ENCODE measurements around the gene HSPA12A.

HSPA12A gene

DNA sequence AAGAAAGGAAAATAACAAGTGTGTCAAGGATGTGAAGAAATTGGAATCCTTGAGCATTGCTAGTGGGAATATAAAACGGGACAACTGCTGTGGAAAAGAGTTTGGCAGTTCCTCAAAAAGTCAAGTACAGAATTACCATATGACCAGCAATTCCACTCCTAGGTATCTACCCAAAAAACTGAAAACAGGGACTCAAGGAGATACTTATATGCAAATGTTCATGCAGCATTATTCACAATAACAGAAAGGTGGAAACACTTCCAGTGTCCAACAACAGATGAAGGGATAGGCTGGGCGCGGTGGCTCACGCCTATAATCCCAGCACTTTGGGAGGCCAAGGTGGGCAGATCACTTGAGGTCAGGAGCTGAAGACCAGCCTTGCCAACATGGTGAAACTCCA, 33.5 kb downstream of the HSPA12A start:
- no peak for TF ChIP-seq RAD21 (IDR thresholded peaks at IDR 0.05; ENCODE audit: low read depth)
- no peak for TF ChIP-seq CREB1 (IDR thresholded peaks at IDR 0.05; ENCODE audit: low read depth)
- no peak for TF ChIP-seq TAF1 (IDR thresholded peaks at IDR 0.05; ENCODE audit: low read depth)
- TF ChIP-seq, protein P1, sequence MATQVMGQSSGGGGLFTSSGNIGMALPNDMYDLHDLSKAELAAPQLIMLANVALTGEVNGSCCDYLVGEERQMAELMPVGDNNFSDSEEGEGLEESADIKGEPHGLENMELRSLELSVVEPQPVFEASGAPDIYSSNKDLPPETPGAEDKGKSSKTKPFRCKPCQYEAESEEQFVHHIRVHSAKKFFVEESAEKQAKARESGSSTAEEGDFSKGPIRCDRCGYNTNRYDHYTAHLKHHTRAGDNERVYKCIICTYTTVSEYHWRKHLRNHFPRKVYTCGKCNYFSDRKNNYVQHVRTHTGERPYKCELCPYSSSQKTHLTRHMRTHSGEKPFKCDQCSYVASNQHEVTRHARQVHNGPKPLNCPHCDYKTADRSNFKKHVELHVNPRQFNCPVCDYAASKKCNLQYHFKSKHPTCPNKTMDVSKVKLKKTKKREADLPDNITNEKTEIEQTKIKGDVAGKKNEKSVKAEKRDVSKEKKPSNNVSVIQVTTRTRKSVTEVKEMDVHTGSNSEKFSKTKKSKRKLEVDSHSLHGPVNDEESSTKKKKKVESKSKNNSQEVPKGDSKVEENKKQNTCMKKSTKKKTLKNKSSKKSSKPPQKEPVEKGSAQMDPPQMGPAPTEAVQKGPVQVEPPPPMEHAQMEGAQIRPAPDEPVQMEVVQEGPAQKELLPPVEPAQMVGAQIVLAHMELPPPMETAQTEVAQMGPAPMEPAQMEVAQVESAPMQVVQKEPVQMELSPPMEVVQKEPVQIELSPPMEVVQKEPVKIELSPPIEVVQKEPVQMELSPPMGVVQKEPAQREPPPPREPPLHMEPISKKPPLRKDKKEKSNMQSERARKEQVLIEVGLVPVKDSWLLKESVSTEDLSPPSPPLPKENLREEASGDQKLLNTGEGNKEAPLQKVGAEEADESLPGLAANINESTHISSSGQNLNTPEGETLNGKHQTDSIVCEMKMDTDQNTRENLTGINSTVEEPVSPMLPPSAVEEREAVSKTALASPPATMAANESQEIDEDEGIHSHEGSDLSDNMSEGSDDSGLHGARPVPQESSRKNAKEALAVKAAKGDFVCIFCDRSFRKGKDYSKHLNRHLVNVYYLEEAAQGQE (IDR thresholded peaks at IDR 0.05; ENCODE audit: low read depth), result no peak
- TF ChIP-seq NFIC (IDR thresholded peaks at IDR 0.05), result no peak
- no peak for TF ChIP-seq YY1 (IDR thresholded peaks at IDR 0.05; ENCODE audit: low read depth)
- TF ChIP-seq TEAD4 (IDR thresholded peaks at IDR 0.05), result no peak
- TF ChIP-seq CEBPB (IDR thresholded peaks at IDR 0.05), result no peak
- no peak for TF ChIP-seq TCF12 (IDR thresholded peaks at IDR 0.05; ENCODE audit: low read depth)
- TF ChIP-seq, protein P2, sequence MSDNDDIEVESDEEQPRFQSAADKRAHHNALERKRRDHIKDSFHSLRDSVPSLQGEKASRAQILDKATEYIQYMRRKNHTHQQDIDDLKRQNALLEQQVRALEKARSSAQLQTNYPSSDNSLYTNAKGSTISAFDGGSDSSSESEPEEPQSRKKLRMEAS (IDR thresholded peaks at IDR 0.05), result no peak

DNA sequence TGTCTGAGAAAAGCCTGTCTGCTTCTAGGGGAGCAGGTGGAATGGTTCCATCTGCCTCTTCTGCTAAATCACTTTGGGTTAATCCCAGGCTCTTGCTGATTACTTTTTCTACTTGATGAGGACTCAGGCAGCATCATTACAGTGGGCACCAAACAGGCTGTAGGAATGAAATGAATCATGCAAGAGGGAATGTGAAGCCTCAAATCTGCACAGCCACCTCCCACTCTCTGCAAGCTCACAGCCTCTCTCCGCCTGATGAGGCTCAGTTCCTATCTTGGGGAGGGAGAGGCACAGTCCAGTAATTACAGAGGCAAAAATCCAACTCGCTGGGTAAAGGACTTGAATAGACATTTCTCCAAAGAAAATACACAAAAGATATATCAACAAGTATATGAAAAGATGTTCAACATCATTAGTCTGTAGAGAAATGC, 34.0 kb downstream of the HSPA12A start:
- no peak for TF ChIP-seq YY1 (IDR thresholded peaks at IDR 0.05; ENCODE audit: low read depth)
- no peak for TF ChIP-seq EGR1 (IDR thresholded peaks at IDR 0.05)
- no peak for TF ChIP-seq RAD21 (IDR thresholded peaks at IDR 0.05; ENCODE audit: low read depth)
- no peak for TF ChIP-seq ZBTB7A (IDR thresholded peaks at IDR 0.05; ENCODE audit: low read depth)
- TF ChIP-seq TEAD4 (IDR thresholded peaks at IDR 0.05), result no peak
- TF ChIP-seq NFIC (IDR thresholded peaks at IDR 0.05), result no peak
- no peak for TF ChIP-seq TAF1 (IDR thresholded peaks at IDR 0.05; ENCODE audit: low read depth)

DNA sequence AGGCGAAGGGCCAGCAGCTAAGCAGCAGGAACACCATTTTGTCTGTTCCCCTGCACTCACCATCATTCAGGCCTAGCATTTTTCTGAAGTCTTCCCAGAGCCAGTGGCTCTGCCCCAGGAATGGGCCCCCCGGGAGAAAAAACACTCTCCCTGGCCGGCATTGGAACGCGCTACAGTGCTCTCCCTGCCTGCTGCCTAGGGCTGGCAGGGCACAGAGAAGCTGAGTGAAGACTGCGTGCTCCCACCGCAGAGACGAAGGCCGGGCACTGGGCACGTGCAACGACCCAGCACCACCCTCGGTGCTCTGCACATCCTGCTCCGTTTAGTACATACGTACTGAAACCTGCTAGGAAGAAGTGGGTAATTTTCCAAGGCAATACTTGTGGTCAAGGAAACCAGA, 34.4 kb downstream of the HSPA12A start:
- TF ChIP-seq, protein P1 (IDR thresholded peaks at IDR 0.05; ENCODE audit: low read depth), result no peak
- TF ChIP-seq CREB1 (IDR thresholded peaks at IDR 0.05; ENCODE audit: low read depth), result no peak
- TF ChIP-seq FOXM1 (IDR thresholded peaks at IDR 0.05; ENCODE audit: borderline replicate concordance, low read depth), result no peak
- no peak for TF ChIP-seq TCF12 (IDR thresholded peaks at IDR 0.05; ENCODE audit: low read depth)
- no peak for TF ChIP-seq TAF1 (IDR thresholded peaks at IDR 0.05; ENCODE audit: low read depth)
- TF ChIP-seq EP300 (IDR thresholded peaks at IDR 0.05; ENCODE audit: borderline replicate concordance), result no peak
- TF ChIP-seq, protein P3, sequence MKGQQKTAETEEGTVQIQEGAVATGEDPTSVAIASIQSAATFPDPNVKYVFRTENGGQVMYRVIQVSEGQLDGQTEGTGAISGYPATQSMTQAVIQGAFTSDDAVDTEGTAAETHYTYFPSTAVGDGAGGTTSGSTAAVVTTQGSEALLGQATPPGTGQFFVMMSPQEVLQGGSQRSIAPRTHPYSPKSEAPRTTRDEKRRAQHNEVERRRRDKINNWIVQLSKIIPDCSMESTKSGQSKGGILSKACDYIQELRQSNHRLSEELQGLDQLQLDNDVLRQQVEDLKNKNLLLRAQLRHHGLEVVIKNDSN (IDR thresholded peaks at IDR 0.05), result no peak
- TF ChIP-seq ZBTB7A (IDR thresholded peaks at IDR 0.05; ENCODE audit: low read depth), result no peak
- TF ChIP-seq, protein P2 (IDR thresholded peaks at IDR 0.05), result no peak
- TF ChIP-seq EGR1 (IDR thresholded peaks at IDR 0.05), result no peak
- no peak for TF ChIP-seq YY1 (IDR thresholded peaks at IDR 0.05; ENCODE audit: low read depth)
- no peak for TF ChIP-seq NFIC (IDR thresholded peaks at IDR 0.05)
- TF ChIP-seq RAD21 (IDR thresholded peaks at IDR 0.05; ENCODE audit: low read depth), result no peak
- TF ChIP-seq CEBPB (IDR thresholded peaks at IDR 0.05), result no peak

DNA sequence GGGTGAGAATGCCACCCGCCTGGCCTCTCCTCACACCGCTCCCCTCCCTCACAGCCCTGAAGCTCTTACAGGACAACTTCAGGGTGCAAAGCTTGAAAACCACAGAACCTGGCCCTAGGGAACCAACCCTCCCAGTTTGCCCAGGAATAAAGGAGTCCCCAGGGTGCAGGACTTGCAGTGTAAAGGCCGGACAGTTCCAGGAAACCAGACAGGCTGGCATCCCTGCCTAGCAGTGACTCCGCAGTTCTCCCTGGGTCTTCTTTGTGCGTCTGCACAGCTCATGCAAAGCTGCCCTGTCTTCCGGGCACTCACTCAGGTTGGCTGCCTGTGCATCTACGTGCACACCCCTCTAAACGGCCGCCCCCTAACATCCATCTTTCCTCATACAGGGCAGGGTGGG, 36.1 kb downstream of the HSPA12A start:
- no peak for TF ChIP-seq TEAD4 (IDR thresholded peaks at IDR 0.05)
- TF ChIP-seq, protein P3 (IDR thresholded peaks at IDR 0.05), result no peak
- TF ChIP-seq ZBTB7A (IDR thresholded peaks at IDR 0.05; ENCODE audit: low read depth), result no peak

DNA sequence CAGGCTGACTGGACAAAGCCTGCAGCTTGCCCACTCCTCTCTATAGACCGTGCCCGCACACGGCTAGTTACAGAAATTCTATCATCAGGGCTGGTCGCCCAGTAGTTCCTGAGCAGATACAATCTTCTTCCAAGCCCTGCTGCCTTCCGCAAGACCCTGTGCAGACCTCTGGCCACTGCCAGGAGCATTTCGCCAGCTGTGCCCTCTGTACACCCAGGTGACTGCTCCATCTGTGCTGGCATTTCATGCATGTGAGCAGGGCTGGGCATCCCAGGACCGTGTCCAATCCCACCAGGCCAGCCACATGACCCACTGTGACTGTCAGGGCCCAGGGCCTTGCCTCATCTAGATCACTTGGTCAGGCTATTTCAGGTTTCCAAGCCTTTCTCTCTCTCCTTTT, 36.9 kb downstream of the HSPA12A start:
- TF ChIP-seq TAF1 (IDR thresholded peaks at IDR 0.05; ENCODE audit: low read depth) (no peak), ZBTB7A (IDR thresholded peaks at IDR 0.05; ENCODE audit: low read depth) (no peak), CEBPB (IDR thresholded peaks at IDR 0.05) (no peak), EP300 (IDR thresholded peaks at IDR 0.05; ENCODE audit: borderline replicate concordance) (no peak), TCF12 (IDR thresholded peaks at IDR 0.05; ENCODE audit: low read depth) (no peak), TEAD4 (IDR thresholded peaks at IDR 0.05) (no peak)
- TF ChIP-seq, protein P3 (IDR thresholded peaks at IDR 0.05), result no peak

DNA sequence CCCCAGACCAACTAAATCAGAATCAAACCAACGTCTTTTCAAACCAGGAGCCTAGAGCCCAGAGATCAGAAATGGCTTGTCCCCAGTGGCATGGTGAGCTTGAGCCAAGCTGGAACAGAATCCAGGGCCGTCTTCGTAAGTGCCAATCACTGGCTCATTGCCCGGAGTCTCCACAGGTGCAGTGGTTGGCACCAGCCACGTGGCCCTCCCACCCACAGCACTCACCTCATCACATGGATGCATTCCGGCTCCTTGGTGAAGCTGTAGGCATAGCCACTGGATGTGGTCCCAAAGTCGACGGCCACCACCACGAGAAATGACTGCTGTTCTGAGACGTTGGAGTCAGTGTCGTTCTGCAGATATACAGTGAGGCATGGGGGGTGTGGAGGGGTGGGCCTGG, 37.4 kb downstream of the HSPA12A start:
- TF ChIP-seq TCF12 (IDR thresholded peaks at IDR 0.05; ENCODE audit: low read depth) (no peak), FOXM1 (IDR thresholded peaks at IDR 0.05; ENCODE audit: borderline replicate concordance, low read depth) (no peak), EP300 (IDR thresholded peaks at IDR 0.05; ENCODE audit: borderline replicate concordance) (no peak), TAF1 (IDR thresholded peaks at IDR 0.05; ENCODE audit: low read depth) (no peak), CREB1 (IDR thresholded peaks at IDR 0.05; ENCODE audit: low read depth) (no peak), ZBTB7A (IDR thresholded peaks at IDR 0.05; ENCODE audit: low read depth) (no peak)
- TF ChIP-seq, protein P3 (IDR thresholded peaks at IDR 0.05), result peak; percentile 45
- TF ChIP-seq, protein P2 (IDR thresholded peaks at IDR 0.05), result no peak
